Stimulated activated CD8-positive, alpha-beta memory T cell treated with anti-CD3 and anti-CD28 coated beads, Interleukin-15, amount 100 ng/mL, for 24 hours (primary cell): Measurements from ENCODE around the gene FYN.
"Not testable (repeated sequence)": the region's sequence is repeated elsewhere in the genome, so short reads cannot be mapped to it uniquely, and the experiment has no call there.

Source experiments
- DNase-seq: peaks from one replicate; pipeline ENCODE4 v3.0.0-alpha.2; 2020; ENCODE audit warnings: low read depth

FYN gene

DNA sequence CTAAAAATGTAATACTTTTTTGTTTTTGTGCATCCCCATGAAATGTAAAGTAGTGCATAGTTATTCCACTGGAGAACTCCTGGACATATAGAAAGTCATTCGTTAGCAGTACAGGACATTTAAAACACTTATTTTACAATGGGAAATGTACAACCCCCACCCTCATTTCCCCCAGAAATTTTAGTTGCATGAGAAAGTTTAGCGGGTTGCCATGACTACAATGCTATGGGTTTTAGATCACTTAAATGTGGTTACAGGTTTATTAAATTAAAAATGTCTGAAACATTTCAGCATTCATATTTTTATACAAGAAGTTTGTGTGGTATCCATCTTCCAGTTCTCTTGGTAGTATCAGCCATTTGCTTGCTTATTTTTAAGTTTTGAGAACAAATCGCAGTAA is 212.7 kb downstream of the FYN start:
- DNase-seq: no peak

DNA sequence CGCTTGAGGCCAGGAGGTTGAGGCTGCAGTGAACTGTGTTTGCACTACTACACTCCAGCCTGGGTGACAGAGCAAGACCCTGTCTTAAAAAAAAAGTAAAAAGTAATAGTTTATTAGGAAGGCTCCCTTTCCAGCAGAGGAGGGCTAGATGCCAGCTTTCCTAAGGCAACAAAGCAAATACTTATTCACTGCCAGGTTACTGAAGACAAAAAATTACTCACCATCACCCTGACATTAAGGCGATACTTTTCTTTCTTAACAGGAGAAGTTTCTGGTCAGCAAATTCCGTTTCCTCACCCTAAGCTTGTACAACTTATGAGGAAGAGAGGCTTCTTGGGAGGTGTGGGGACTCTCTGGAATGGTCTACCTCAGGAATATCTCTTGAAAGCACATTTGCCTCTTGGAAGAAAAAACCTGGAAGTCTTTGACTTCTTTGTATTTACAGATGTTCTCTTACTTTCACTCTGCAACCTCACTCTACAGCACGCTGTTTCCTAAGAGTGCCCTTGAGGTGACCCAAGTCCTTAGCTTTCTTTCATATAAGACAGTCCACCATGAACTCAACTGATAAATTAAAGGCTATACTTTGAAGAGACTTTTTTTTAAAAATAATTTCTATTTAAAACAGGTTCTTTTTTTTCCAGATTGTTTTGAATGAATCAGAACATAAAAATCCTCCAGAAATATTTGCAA is 214.6 kb downstream of the FYN start:
- no peak for DNase-seq

DNA sequence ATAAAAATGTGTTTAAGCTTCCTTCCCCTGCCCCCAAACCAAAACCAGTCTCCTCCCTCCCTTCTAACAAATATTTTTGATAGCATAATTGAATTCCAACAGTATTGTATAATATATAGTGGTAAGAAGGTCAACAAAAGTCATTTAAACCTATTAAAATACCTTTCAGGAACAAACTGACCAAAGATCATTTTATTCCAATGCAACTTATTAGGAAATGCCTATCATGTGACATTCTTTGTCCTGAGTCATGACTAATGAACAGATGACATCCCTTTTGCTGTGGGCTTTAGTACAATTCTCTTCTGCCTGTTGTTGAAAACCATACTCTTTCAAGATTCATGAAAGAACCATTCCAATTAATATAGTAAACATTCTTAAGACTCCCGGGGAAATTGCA is 216.1 kb downstream of the FYN start:
- no peak for DNase-seq

DNA sequence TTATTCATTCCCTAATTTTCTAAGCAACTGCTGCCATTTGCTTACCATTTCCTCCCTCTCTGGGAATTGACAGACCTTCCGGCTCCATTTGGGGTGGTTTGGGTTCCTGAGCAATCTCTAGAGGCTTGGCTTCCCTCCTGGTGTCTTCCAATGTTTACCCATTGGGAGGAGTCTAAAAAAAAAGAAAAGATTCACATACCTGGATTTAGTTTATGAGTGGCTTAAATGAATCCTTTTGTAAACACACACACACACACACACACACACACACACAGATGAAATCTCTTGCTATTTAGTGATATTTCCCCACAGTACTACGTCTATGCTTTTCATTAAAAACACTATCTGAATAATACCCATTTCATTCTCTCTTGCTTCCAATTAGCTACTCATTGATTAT is 219.3 kb downstream of the FYN start:
- no peak for DNase-seq

DNA sequence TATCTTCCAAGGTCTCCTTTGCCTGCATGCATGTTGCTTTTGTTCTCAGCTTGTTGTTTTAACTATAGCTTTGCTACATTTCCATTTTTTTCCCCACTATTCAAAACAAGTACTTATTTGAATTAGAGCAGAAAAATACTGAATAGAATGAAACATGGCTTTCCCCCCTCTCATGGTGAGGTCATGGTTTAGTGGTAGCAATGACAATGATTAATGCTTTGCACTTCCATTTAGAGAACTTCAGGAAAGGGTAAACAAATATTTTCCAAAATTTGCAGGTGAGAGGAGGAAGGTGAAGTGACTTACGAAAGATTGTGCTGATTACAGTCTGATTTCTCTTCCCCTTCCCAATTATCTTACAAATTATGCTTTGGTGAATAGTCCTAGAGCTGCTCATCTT is 219.8 kb downstream of the FYN start:
- DNase-seq: no peak

DNA sequence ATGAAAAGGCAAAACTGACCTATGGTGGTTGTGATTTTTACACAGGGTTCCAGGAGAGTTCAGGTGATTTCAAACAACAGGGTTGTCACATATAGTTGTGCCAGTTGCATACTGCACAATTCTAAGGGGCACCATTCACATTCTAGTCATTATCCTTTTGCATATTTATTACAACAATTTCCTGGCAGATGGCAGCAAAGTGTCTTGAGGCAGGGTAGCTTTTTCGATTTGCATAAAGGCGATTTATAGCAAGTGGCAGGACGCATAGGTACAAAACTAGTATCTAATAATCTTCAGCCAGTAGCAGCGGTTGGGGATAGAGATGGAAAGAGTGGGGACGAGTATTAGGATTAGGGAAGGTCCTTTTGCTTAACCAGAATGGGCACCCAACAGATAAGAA is 221.1 kb downstream of the FYN start:
- DNase-seq: no peak

DNA sequence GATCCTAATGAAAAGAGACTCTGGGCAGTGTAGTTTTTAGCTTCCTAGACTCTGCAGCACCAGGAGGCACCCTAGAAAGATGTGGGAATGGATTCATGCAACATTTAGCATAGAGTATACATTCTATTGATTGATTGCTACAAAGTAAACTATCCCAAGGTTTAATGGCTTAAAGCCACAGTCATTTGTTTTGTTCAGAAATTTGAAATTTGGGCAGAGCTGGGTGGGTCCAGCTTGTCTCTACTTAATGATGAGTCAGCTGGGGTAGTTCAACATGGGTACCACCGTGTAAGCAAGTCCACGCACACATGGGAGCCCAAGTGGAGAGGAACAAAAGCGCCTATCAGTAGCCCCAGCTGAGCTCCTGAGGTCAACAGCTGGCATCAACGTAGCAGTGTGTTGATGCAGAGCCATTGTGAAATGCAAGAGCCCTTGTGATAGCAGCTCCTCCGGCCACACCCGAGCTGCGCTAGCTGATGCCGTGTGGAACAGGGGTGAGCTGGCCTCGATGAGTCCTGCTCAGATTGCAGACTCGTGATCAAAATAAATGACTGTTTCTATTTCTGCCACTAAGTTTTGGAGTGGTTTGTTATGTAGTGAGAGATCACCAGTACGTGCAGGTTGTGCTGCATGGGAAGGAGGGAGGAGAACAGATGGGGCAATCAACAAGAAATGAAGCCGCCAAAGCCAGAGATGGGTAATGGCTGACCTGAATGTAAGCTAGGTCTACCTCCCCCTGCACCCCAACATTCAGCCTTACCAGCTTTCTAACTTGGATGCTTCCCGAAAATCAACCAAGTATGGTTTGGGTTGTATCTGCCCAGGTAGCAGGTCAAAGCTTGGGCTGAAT is 221.8 kb downstream of the FYN start:
- DNase-seq: no peak

DNA sequence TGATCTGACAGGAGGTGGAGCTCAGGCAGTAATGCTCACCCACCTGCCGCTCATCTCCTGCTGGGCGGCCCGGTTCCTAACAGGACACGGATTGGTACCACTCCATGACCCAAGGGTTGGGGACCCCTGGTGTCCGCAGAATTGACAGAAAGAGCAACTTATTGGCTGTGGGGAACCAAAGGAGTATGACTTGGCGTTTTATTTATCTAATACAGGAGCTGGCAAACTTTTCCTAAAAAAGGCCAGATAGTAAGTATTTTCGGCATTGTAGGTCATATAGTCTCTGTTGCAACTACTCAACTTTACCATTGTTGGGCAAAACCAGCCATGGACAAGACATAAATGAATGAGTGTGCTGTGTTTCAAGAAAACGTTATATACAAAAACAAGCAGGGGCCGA is 223.2 kb downstream of the FYN start:
- DNase-seq: no peak

DNA sequence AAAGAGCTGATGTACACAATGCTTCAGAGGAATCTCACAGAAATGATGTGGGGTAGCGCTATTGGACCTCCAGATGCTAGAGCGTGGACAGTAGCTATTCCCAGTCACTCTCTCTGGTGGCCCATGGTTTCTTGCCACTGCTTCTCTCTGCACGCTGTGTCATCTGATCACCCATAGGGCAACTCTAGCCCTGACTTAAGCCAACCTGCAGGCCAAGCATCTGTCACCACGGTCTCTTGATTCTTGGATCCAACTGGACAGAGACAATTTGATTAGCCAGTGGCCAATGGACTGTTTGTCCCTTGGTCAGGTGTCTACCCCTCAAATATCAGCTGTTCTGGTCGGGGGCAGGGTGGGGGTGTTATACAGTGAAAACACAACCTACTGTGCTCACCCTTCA is 225.2 kb downstream of the FYN start:
- DNase-seq: no peak

DNA sequence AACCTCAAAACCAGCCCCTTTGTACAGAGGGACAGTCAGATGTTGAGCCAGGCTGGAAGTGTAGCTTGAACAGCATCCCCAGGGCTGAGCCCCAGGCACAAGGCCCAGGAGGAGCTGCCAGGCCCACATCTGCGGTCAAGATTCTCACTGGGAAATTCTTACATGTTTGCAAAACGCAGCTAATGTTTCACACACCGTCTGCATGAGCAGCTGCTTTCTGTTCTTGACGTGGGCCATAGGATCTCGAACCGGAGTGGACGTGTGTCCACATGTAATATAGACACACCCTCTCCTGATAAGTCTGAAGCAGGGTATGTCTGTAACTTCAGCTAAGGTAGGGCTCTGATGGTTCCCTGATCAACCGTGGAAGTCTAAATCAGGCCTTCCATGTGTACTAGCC is 226.3 kb downstream of the FYN start:
- DNase-seq: no peak

DNA sequence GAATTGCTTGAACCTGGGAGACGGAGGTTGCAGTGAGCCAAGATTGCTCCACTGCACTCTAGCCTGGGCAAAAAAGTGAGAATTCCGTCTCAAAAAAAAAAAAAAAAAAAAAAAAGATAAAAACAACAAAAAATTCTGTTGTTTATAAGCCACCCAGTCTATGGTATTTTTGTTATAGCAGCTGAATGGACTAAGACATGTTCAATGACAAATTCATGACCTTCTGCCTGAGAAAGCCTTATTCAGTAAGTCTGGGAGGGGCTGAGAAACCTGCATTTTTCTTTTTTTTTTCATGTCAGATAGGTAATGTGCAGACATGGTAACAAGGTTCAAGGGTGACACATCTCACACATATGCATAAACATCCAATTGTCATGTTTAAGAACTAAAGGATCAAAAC is 227.2 kb downstream of the FYN start:
- no peak for DNase-seq

DNA sequence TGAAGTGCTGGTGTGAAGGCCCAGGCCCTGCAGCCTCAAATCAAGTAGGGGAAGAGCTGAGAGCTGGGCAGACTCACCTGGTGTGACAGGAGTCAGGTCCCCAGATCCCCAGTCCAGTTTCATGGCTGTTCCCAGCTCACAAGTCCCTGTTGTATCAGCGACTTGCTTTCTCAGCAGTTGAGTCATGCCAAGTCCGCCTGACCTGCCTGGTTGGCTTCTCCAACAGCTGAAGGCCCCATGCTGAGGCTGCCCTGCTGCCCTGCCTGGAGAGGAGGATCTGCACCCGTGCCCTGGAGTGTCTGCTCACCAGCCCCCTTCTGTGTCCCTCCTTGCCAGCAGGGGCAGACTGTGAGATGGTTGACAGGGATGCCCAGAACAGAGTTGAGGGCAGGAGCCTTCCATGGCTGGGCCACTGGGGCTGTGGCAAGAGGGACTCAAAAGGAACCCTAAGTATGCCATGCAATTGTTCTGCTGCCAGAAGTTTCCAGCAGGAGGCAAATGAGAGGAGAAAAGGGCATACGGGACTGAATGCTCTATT is 228.3 kb downstream of the FYN start:
- no peak for DNase-seq

DNA sequence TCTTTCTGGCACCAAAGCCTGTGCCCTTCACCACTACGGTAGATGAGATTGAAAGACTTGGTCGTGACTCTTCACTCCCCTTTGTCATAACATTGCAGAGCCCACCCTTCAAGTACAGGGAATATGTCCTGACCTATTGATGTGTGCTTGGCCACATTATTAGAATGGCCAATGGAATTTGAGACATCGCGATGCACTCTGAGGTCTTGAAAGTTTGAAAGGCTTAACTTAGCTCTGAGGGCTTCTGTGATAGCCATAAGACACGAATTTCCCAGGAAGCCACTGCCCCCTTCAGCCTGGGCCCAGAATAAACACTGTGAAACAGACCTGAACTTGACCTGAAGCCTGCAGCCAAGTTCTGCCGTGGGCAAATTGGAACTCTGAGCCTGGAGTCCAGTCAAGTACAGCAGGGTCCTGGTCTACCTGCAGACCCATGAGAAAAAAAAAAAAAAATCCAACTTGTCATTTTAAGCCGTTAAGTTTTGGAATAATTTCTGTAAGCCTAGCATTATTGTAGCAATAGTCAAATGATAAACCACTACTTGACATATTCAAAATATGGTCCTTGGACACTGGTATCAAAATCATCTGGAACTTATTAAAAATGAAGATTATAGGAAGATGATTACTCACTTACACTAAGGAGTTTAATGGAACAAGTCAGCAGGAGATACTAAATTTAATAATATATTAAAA is 230.6 kb downstream of the FYN start:
- no peak for DNase-seq

DNA sequence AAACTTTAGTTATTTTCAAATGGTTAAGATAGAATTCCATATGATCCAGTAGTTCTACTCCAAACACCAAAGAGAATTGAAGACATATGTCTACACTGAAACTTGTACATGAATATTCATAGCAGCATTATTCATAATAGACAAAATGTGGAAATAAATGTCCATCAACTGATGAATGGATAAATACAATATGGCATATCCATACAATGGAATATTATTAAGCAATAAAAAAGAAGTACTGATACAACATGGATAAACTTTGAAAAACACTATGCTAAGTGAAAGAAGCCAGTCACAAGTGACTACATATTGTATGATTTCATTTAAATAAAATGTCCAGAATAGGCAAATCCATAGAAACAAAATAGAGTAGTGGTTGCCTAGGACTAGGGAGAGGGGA is 234.0 kb downstream of the FYN start:
- no peak for DNase-seq

DNA sequence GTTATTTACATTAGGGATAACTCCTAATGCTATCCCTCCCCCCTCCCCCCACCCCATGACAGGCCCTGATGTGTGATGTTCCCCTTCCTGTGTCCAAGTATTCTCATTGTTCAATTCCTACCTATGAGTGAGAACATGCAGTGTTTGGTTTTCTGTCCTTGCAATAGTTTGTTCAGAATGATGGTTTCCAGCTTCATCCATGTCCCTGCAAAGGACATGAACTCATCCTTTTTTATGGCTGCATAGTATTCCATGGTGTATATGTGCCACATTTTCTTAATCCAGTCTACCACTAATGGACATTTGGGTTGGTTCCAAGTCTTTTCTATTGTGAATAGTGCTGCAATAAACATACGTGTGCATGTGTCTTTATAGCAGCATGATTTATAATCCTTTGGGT is 238.3 kb downstream of the FYN start:
- DNase-seq: not testable (repeated sequence)

DNA sequence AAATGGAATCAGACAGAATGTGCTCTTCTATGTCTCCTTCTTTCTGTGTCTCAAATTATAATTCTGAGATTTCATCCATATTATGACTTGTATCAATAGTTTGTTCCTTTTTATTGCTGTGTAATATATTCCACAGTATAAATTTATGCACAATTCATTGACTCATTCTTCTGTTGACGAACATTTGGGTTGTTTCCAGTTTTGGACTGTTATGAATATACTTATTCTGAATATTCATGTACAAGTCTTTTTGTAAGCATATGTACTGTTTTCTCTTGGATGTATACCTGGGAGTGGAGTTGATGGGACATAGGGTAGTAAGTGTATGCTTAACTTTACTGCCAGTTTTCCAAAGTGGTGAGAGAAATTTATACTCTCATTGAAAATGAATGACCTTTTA is 239.4 kb downstream of the FYN start:
- DNase-seq: no peak

DNA sequence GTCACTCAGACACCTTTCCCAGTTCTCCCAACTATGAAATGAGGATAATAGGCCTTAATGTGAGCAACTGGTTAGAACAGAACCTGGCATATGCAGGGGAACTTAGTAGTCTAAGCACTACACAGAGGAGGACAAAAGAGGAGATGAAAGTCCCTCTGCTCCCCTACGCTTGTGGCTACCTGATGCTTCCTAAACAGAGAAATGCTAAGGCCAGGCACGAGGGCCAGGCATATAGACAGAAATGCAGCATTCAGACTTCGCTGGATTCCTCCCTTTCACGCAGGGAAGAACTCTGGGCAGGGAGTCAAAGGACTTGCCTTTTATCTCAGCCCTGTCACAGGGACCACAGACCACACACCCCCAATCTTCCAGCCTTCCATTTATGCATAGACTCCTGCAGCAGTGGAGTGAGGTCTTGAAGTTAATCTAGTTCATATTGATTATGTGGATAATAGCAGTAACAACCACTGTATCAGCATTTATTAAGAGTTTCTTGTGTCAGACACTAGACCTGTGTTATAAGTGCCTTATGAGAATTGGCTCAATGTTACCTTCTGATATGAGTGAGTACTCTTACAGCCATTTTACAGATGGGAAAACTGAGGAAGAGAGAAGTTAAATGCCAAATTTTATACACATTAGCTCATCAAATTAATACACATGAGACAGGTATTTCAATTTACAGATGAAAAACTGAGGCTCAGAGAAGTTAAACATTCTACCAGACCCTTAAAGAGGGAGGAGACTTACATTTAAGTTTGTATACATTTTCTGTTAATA is 240.6 kb downstream of the FYN start:
- no peak for DNase-seq

DNA sequence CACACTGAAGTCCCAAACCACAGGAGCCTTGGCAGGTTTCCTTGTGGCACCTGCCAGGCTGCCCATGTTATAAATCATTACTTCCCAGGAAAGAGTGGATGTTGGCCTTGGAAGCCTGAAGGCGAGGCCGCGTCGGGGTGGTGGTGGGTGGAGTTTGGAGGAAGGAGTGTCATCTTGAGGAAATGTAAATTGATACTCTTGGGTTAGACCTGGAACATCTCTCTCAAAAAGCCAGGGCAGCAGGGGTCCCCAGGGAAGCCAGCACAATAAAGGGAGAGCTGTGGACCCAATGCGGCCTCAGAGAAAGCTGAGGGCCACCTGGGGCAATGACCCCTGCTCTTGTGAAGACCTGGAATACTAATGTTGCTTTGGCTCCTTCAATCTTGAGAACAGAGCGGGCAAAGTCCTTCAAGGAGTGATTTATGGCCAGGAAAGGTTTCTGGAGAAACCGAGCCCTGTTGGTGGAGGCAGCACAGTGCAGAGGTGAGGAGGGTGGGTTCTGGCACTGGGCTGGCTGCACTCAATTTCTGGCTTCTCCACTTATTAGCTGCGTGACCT is 241.3 kb downstream of the FYN start:
- no peak for DNase-seq

DNA sequence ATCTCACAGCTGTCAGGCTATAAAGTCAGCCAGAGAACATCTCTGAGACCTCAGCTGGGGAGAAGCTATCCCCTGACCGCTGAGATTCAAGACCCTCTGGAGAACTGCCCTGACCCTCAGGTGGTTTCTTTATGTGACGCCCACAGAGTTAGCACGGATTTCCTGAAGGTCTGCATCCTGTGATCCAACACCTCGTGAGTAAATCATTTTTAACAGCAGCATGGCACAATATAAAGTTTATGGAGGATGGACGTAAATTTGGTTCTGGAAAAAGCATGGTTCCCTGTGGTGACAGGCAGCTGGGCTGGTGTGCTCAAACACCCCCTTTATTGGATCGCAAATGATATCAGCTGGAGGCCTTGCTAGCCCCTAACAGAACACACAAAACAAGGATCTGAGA is 242.2 kb downstream of the FYN start:
- no peak for DNase-seq

DNA sequence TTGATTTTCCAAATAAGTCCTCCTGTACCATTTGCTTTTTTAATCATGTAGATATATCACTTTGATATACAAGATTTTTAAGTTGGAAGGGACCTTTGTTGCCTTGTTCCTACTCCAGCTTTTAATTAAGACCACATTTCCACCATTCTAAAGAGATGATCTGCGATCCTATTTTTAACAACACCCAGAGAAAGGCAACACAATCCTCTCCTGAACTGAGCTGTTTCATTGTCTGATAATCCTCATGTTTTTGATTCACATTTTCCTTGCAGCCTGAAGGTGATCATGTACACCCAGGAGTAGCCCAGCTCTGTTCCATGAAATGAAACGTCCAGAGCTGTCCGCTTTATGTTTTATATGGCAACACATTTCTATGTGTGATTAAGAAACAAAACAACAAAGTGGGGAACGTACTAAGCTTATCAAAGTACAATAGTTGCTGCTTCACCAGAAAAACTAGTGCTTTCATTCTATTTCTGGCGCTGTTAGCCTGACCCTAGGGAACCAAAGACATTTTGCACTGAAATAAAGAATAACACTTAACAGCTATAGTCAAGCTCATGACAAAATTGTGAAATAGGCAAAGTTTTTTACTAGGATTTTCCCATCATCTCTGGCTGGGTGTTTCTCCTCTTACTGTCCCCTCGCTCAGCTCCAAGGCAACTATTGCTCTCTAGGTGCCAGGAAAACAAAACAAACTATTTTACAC is 245.0 kb downstream of the FYN start:
- no peak for DNase-seq

DNA sequence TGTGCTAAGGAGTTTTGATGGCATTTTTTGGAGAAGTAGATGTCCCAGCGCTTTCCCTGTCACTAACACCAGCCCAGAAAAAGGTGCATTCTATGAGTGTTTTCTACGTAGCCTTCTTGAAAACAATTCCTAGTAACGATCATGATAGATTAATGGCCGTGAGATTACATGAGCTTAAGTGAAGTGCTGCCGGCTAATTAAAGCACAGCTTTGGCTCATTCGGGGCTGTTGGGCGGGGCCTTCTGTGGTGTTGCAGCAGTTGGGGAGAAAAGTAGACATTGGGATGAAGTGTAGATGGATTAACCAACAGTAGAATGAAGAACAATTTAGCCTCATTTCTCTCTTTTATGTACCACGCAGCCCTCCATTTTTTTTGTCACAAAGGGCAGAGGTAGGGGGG is 246.8 kb downstream of the FYN start:
- no peak for DNase-seq
